Spleen (tissue), 11 donors: ENCODE data around the gene VRTN. TPM values are rescaled to one million over a fixed set of nuclear protein-coding genes. Genes with fewer than 3 reads are reported as not detected.
"Not testable (repeated sequence)": the region's sequence is repeated elsewhere in the genome, so short reads cannot be mapped to it uniquely, and the experiment has no call there.

Experiments used
- DNase-seq: peaks from one replicate; pipeline ENCODE4 v3.0.0-alpha.2; 2020
- H3K27ac ChIP-seq, 8 donors: fragments of 200-600 bp; sonication (generic) in 7 of 8; 1 replicate in 4 of 8; 2 replicates in 4 of 8; pipeline versions ENCODE4 v1.5.0 to v1.8.0; 2016 to 2021; ENCODE audit warnings: inconsistent platforms in 4 of 8, mild to moderate bottlenecking in 4 of 8, moderate library complexity in 1 of 8
- H3K27me3 ChIP-seq, 7 donors: fragments of 200-600 bp; sonication (generic) in 6 of 7; replicated peaks in 1 of 7; 1 replicate in 4 of 7; 2 replicates in 3 of 7; pipeline versions ENCODE4 v1.5.0 to v1.8.0; 2016 to 2021; ENCODE audit warnings: inconsistent platforms in 3 of 7, mild to moderate bottlenecking in 1 of 7
- H3K36me3 ChIP-seq, 6 donors: fragments of 200-600 bp; sonication (generic) in 5 of 6; 1 replicate in 4 of 6; 2 replicates in 2 of 6; pipeline versions ENCODE4 v1.5.0 to v1.8.0; 2016 to 2021; ENCODE audit warnings: inconsistent platforms in 2 of 6
- H3K4me1 ChIP-seq, 6 donors: fragments of 200-600 bp; sonication (generic) in 5 of 6; 1 replicate in 3 of 6; 2 replicates in 3 of 6; pipeline versions ENCODE4 v1.5.0 to v1.8.0; 2016 to 2021; ENCODE audit warnings: inconsistent platforms in 3 of 6
- H3K4me3 ChIP-seq, 8 donors: fragments of 200-600 bp; sonication (generic) in 7 of 8; 1 replicate in 4 of 8; 2 replicates in 4 of 8; pipeline versions ENCODE4 v1.5.0 to v1.8.0; 2016 to 2021; ENCODE audit warnings: inconsistent platforms in 4 of 8, mild to moderate bottlenecking in 4 of 8, moderate library complexity in 2 of 8
- H3K9me3 ChIP-seq, 8 donors: fragments of 200-600 bp; sonication (generic) in 7 of 8; 1 replicate in 4 of 8; 2 replicates in 4 of 8; pipeline versions ENCODE4 v1.5.0 to v1.8.0; 2016 to 2021; ENCODE audit warnings: inconsistent platforms in 4 of 8
- POLR2A ChIP-seq, 3 donors: fragments of 450-650 bp; IDR thresholded peaks; one replicate each; pipeline ENCODE4 v1.5.1; 2017; ENCODE audit warnings: antibody characterized with exemption in 3 of 3, mild to moderate bottlenecking in 1 of 3
- POLR2AphosphoS5 ChIP-seq, 3 donors: sonication (generic); formaldehyde crosslinking; IDR thresholded peaks; one replicate each; pipeline ENCODE4 v1.5.1; 2017; ENCODE audit warnings: antibody characterized with exemption in 3 of 3
- WGBS, 5 donors: extraction: QIAGEN DNeasy Blood & Tissue Kit in 3 of 5; methylation state at CpG; one replicate each; pipeline versions ENCODE4 v1.1.5 to v1.1.7; 2013 to 2018; 5-methylcytosine and 5-hydroxymethylcytosine counted together
- intact Hi-C: fragments of 100-400 bp; cut with DNase I; formaldehyde crosslinking; loops from one replicate; pipeline ENCODE4 v1.15.0; 2023; ENCODE audit warnings: low total_unique reads
- polyA plus RNA-seq, 3 donors: library from polyadenylated mRNA; stranded (reverse); fragments of 200-250 nt; gene quantifications; one replicate each; pipeline ENCODE4 v1.2.1, GENCODE V29; 2013
- total RNA-seq, 7 donors: library from RNA; depleted of rRNA in 3 of 7; stranded (reverse); fragments of >200 nt in 3 of 7; fragmentation: NEBNext Ultra II Directional in 4 of 7; extraction: Animal tissue kit (Norgen Biotek cat#: 25700) in 4 of 7; gene quantifications; one replicate each; pipeline versions ENCODE4 v1.1.0 to v1.2.1, GENCODE V29; 2016 to 2021
- TF ChIP-seq, protein P1 (sequence below), 11 experiments: fragments of 200-600 bp in 7 of 11; fragments of 450-650 bp in 4 of 11; sonication (generic) in 4 of 11; IDR thresholded peaks in 8 of 11; conservative IDR thresholded peaks in 3 of 11; 1 replicate in 7 of 11; 2 replicates in 4 of 11; pipeline versions ENCODE4 v1.4.0 to v1.8.0; 2016 to 2021; ENCODE audit warnings: antibody characterized with exemption in 11 of 11, inconsistent platforms in 4 of 11, mild to moderate bottlenecking in 1 of 11
- donor health status: healthy with polysubstance abuse.
- donor health status: DM: no; HTN: no; CAD: no; lungs with moderate emphysema.
- donor health status: DM: no; HTN: no; CAD: no.
- donor health status: Bipolar disorder and iron deficiency.
- donor health status: healthy.
- donor health status: DM: no; HTN: no; CAD: no.
- donor health status: DM: yes; HTN: yes; CAD: no.

The VRTN gene
- total and polyA plus RNA-seq, 10 donors, result 0.07 to 0.21 (median 0.10) TPM; not detected in 7

DNA sequence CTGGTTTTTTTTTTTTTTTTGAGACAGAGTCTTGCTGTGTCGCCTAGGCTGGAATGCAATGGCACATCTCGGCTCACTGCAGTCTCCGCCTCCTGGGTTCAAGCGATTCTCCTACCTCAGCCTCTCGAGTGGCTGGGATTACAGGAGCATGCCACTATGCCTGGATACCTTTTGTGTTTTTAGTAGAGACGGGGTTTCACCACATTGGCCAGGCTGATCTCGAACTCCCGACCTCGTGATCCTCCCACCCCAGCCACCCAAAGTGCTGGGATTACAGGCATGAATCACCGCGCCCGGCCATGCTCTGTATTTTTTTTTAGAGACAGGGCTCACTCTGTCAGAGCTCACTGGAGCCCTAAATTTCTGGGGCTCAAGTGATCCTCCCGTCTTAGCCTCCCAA is 32.6 kb downstream of the VRTN start:
- H3K4me1 ChIP-seq, result no peaks in the 10 kb centered on the region
- no peak overlapping the region for H3K27ac ChIP-seq
- no peak for DNase-seq
- no peak for TF ChIP-seq POLR2AphosphoS5 (IDR thresholded peaks at IDR 0.05)
- no peaks in the 10 kb centered on the region for H3K36me3 ChIP-seq
- H3K27me3 ChIP-seq, result no peaks in the 10 kb centered on the region
- H3K9me3 ChIP-seq, result no peaks in the 10 kb centered on the region
- WGBS, 5 donors, result 88 to 95% (median 92%) methylated on average over 13 of the region's 13 CpGs
- no peak overlapping the region for H3K4me3 ChIP-seq
- intact Hi-C loops, result no loop called here

DNA sequence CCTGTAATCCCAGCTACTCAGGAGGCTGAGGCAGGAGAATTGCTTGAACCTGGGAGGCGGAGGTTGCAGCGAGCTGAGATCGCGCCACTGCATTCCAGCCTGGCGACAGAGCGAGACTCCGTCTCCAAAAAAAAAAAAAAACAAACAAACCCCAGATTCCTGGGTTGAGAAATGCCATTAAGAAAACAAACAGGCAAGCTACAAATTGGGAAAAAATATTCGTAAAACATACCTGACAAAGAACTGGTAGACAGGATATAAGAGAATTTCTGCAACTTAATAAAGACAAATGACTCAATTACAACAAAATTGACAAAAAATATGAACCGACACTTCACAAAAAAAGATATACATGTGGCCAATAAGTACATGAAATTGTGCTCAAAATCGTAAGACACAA is 33.3 kb downstream of the VRTN start:
- 85 to 94% (median 93%) methylated on average over 9 to 10 of the region's 10 CpGs for WGBS, 5 donors
- intact Hi-C loops, H3K27ac ChIP-seq, H3K9me3 ChIP-seq, DNase-seq, H3K4me3 ChIP-seq, H3K36me3 ChIP-seq, H3K4me1 ChIP-seq, H3K27me3 ChIP-seq: not testable (repeated sequence)

DNA sequence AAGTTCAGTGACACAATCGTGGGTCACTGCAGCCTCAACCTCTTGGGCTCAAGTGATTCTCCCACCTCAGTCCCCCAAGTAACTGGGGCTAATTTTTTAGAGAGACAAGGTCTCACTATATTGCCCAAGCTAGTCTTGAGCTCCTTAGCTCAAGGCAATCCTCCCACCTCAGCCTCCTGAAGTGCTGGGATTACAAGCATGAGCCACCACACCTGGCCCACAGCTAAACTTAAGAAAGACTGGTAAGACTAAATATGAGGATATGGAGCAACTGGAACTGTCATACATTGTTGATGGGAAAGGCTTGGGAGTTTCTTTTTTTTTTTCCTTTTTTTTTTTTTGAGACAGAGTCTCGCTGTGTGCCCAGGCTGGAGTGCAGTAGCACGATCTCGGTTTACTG is 34.0 kb downstream of the VRTN start:
- Histone ChIP-seq H3K36me3 (no peaks in the 10 kb centered on the region), H3K27ac (no peak overlapping the region), H3K4me3 (no peak overlapping the region), H3K4me1 (no peaks in the 10 kb centered on the region), H3K9me3 (no peaks in the 10 kb centered on the region), H3K27me3 (no peaks in the 10 kb centered on the region)
- TF ChIP-seq, protein P1, sequence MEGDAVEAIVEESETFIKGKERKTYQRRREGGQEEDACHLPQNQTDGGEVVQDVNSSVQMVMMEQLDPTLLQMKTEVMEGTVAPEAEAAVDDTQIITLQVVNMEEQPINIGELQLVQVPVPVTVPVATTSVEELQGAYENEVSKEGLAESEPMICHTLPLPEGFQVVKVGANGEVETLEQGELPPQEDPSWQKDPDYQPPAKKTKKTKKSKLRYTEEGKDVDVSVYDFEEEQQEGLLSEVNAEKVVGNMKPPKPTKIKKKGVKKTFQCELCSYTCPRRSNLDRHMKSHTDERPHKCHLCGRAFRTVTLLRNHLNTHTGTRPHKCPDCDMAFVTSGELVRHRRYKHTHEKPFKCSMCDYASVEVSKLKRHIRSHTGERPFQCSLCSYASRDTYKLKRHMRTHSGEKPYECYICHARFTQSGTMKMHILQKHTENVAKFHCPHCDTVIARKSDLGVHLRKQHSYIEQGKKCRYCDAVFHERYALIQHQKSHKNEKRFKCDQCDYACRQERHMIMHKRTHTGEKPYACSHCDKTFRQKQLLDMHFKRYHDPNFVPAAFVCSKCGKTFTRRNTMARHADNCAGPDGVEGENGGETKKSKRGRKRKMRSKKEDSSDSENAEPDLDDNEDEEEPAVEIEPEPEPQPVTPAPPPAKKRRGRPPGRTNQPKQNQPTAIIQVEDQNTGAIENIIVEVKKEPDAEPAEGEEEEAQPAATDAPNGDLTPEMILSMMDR (IDR thresholded peaks at IDR 0.05 in 8 of 11, conservative IDR thresholded peaks at IDR 0.05 in 3 of 11), result no peak
- no peak for TF ChIP-seq POLR2A (IDR thresholded peaks at IDR 0.05)
- no peak for TF ChIP-seq POLR2AphosphoS5 (IDR thresholded peaks at IDR 0.05)
- 85 to 94% (median 88%) methylated on average over 4 of the region's 4 CpGs for WGBS, 5 donors
- intact Hi-C loops, result no loop called here
- DNase-seq, result no peak

DNA sequence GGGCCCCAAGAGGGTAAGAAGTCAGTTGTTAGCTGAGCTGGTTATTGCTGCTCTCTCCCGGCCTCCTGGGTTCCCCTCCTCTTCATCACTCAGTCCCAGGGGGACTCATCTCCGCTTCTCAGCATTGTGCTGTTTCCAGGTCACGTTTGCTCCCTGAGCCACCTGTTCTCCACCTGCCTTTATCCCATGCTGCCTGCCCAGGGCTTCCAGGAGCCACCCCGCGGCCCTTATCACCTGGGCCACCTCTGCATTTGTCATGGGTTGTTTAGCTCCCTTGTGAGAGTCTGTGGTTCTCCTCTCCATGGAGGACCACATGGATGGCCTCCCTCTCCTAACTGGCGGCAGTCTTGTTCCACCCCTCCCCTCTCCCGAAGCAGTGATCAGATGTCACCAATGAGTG is 41.7 kb downstream of the VRTN start:
- H3K27me3 ChIP-seq, result no peaks in the 10 kb centered on the region
- H3K4me1 ChIP-seq, result no peaks in the 10 kb centered on the region
- no peak for DNase-seq
- H3K4me3 ChIP-seq, result no peak overlapping the region
- no peak overlapping the region for H3K27ac ChIP-seq
- intact Hi-C loops, result no loop called here
- no peaks in the 10 kb centered on the region for H3K9me3 ChIP-seq
- no peaks in the 10 kb centered on the region for H3K36me3 ChIP-seq
- 73 to 80% (median 76%) methylated on average over 6 to 7 of the region's 7 CpGs for WGBS, 5 donors
- TF ChIP-seq, protein P1 (IDR thresholded peaks at IDR 0.05 in 8 of 11, conservative IDR thresholded peaks at IDR 0.05 in 3 of 11), result no peak
- TF ChIP-seq POLR2AphosphoS5 (IDR thresholded peaks at IDR 0.05), result no peak
- no peak for TF ChIP-seq POLR2A (IDR thresholded peaks at IDR 0.05)

DNA sequence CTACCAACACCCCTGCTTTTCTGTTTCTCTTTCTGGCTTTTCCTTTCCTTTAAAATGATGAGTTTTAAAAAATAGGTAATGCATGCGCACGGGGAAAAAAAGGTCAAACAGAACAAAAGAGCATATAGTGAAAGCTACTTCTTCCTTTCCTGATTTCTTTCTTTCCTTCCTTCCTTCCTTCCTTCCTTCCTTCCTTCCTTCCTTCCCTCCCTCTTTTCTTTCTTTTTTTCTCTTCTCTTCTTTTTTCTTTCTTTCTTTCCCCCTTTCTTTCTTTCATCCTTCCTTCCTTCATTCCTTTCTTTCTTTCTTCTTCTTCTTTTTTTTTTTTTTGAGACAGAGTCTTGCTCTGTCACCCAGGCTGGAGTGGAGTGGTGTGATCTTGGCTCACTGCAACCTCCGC is 42.2 kb downstream of the VRTN start:
- H3K4me1 ChIP-seq, H3K36me3 ChIP-seq, intact Hi-C loops, H3K27me3 ChIP-seq, H3K27ac ChIP-seq, H3K9me3 ChIP-seq, DNase-seq, H3K4me3 ChIP-seq: not testable (repeated sequence)
- WGBS, 5 donors, result 81 to 90% (median 88%) methylated on average over 3 of the region's 3 CpGs

DNA sequence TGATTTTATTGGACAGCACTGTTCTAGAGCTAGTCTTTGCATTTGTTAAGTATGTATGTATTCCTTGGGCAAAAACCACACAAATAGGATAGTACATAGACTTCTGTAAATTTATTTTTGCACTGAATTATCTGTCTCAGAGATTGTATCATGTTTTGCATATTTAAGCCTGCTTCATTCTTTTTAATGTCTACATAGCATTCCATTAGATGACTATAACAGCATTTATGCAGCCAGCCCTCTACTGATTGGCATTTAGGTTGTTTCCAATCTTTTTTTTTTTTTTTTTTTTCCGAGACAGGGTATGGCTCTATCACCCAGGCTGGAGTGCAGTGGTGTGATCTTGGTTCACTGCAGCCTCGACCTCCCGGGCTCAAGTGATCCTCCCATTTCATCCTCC is 43.2 kb downstream of the VRTN start:
- H3K9me3 ChIP-seq, result no peaks in the 10 kb centered on the region
- intact Hi-C loops, result no loop called here
- DNase-seq, result no peak
- H3K27ac ChIP-seq, result no peak overlapping the region
- TF ChIP-seq, protein P1 (IDR thresholded peaks at IDR 0.05 in 8 of 11, conservative IDR thresholded peaks at IDR 0.05 in 3 of 11), result no peak
- TF ChIP-seq POLR2A (IDR thresholded peaks at IDR 0.05) (no peak), POLR2AphosphoS5 (IDR thresholded peaks at IDR 0.05) (no peak)
- no peaks in the 10 kb centered on the region for H3K27me3 ChIP-seq
- no peak overlapping the region for H3K4me3 ChIP-seq
- H3K36me3 ChIP-seq, result no peaks in the 10 kb centered on the region
- no peaks in the 10 kb centered on the region for H3K4me1 ChIP-seq
- WGBS, 5 donors, result 84 to 95% (median 91%) methylated on average over 3 of the region's 3 CpGs
